Measurements from ENCODE around the gene ETFA. TPM values are rescaled to one million over a fixed set of nuclear protein-coding genes. Genes with fewer than 3 reads are reported as not detected.

ETFA gene
- total and polyA plus RNA-seq, 2 of the 8 experiments (the other 6 are each of a cell fraction or from before 2014, with no cell fraction given), result 60.9 to 90.0 TPM

DNA sequence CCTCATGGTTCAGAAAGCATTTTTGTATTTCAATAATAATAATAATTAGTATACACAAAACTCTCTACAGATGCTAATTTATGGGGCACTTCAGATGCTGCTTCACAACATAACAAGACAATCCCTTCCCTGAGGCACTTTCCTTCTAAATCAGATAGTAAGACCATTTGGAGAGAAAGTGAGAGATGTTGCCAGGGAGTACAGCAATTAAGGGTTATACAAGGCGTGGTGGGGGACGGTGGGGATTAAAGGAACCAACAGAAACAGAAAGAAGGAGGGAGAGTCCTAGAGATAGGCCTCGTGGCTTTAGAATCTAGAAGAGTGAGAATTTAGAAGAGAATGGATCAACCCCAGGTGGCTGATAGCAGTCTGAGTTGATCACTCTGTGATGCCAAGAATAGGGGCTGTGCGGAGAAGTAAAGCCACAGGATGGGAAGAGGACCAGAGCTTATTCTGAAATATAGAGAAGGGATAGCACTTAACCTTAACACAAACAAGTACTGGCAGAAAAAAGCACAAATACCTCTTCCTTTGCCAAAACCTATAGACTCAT is 76.9 kb downstream of the ETFA start:
- CTCF ChIA-PET (ENCODE audit: partially characterized antibody), result interaction anchor here (0.7 to 6.2 kb wide), 16 partner anchors 10 to 622 kb away, joined by 3 to 55 read pairs (median 6); no protein-coding TSS in a partner anchor
- H3K4me2 ChIP-seq (ENCODE audit: insufficient read depth in 1 of 2, low read depth in 2 of 2, low read length in 2 of 2), result no peak overlapping the region

More for the DNA sequence above, 76.9 kb downstream of the ETFA start:
- Histone ChIP-seq H4K20me1 (replicated peaks in 1 of 2; ENCODE audit: control insufficient read depth in 1 of 2, insufficient read depth in 2 of 2, low read length in 2 of 2) (peaks cover 0 to 2% of the 10 kb centered on the region in 2 experiments), H4K8ac (ENCODE audit: extremely low read depth, insufficient read depth, low read length) (no peak overlapping the region), H3K14ac (ENCODE audit: insufficient read length) (no peak overlapping the region), H3K36me3 (ENCODE audit: control insufficient read depth in 2 of 4, insufficient read depth in 4 of 4, low read length in 3 of 4) (peaks cover 0 to 7% (median 1%) of the 10 kb centered on the region in 4 experiments; a peak in 3 of 8 replicates), H3K23me2 (ENCODE audit: low read depth, low read length) (no peaks in the 10 kb centered on the region), H3K4ac (replicated peaks; ENCODE audit: insufficient read length, low read depth, low read length) (no peak overlapping the region), H3K27me3 (replicated peaks in 1 of 4; ENCODE audit: control insufficient read depth in 3 of 4, extremely low read depth in 1 of 4, insufficient read depth in 3 of 4, low read length in 3 of 4) (no peaks in the 10 kb centered on the region), H3K9me3 (ENCODE audit: insufficient read depth in 2 of 2, low read depth in 1 of 2, low read length in 1 of 2) (no peaks in the 10 kb centered on the region), H3K23ac (ENCODE audit: insufficient read length) (no peak overlapping the region), H3K79me1 (ENCODE audit: low read depth, low read length) (no peaks in the 10 kb centered on the region), H2BK12ac (ENCODE audit: low read depth, low read length) (no peak overlapping the region), H4K91ac (replicated peaks; ENCODE audit: insufficient read length, low read length) (no peak overlapping the region), H3K27ac (ENCODE audit: low read depth, low read length) (no peak overlapping the region), H2BK15ac (ENCODE audit: low read length) (no peak overlapping the region), H3K4me1 (replicated peaks in 1 of 4; ENCODE audit: control insufficient read depth in 3 of 4, insufficient read depth in 4 of 4, low read length in 3 of 4) (peaks cover 0 to 8% (median 5%) of the 10 kb centered on the region in 4 experiments; a peak in 6 of 7 replicates), H2AFZ (ENCODE audit: low read length) (no peak overlapping the region), H2BK120ac (replicated peaks; ENCODE audit: low read depth, low read length) (no peak overlapping the region), H2BK20ac (ENCODE audit: low read length) (no peak overlapping the region), H3K9ac (replicated peaks in 1 of 4; ENCODE audit: extremely low read depth in 1 of 4, low read depth in 3 of 4, low read length in 3 of 4) (no peak overlapping the region), H2BK5ac (ENCODE audit: low read depth, low read length) (no peak overlapping the region), H2AK5ac (ENCODE audit: low read depth, low read length) (no peak overlapping the region), H3K56ac (replicated peaks; ENCODE audit: insufficient read length, low read depth, low read length) (no peak overlapping the region), H3K4me3 (ENCODE audit: extremely low read depth in 1 of 4, insufficient read depth in 2 of 4, low read depth in 3 of 4, low read length in 4 of 4) (no peak overlapping the region), H3K18ac (ENCODE audit: extremely low read depth, low read length) (no peak overlapping the region), H3K79me2 (ENCODE audit: control insufficient read depth in 1 of 2, insufficient read depth in 2 of 2, low read length in 2 of 2) (no peaks in the 10 kb centered on the region), H4K5ac (ENCODE audit: insufficient read length, low read depth, low read length) (no peak overlapping the region)
- no peak for TF ChIP-seq EP300 (IDR thresholded peaks at IDR 0.05; ENCODE audit: borderline replicate concordance in 1 of 2, low read depth in 2 of 2, low read length in 2 of 2)
- TF ChIP-seq CBX8 (IDR thresholded peaks at IDR 0.05; ENCODE audit: borderline replicate concordance, low read depth, low read length), result no peak
- no peak for TF ChIP-seq TCF12 (IDR thresholded peaks at IDR 0.05; ENCODE audit: low read depth, low read length)
- TF ChIP-seq TAF7 (optimal IDR thresholded peaks at IDR 0.05; ENCODE audit: borderline replicate concordance, low read depth, low read length), result no peak
- no peak for TF ChIP-seq RXRA (IDR thresholded peaks at IDR 0.05; ENCODE audit: insufficient read depth, low read depth, low read length)
- no peak for TF ChIP-seq HDAC6 (IDR thresholded peaks at IDR 0.05; ENCODE audit: low read depth, low read length)
- no peak for TF ChIP-seq POU5F1 (IDR thresholded peaks at IDR 0.05; ENCODE audit: low read depth, low read length)
- TF ChIP-seq CEBPB (IDR thresholded peaks at IDR 0.05; ENCODE audit: low read depth, low read length), result no peak
- no peak for TF ChIP-seq RFX5 (IDR thresholded peaks at IDR 0.05; ENCODE audit: borderline replicate concordance, low read depth, low read length)
- no peak for TF ChIP-seq CHD1 (IDR thresholded peaks at IDR 0.05; ENCODE audit: low read depth, low read length)
- TF ChIP-seq CBX5 (IDR thresholded peaks at IDR 0.05; ENCODE audit: low read depth, low read length), result no peak
- no peak for TF ChIP-seq FOSL1 (IDR thresholded peaks at IDR 0.05; ENCODE audit: insufficient read depth, low read depth, low read length)
- DNase-seq (ENCODE audit: low read depth in 1 of 2, low spot score in 2 of 2) (no peak), FAIRE-seq (no peak)
- WGBS, 2 experiments (ENCODE audit: extremely low coverage in 1 of 2, insufficient coverage in 1 of 2, insufficient read length in 1 of 2, insufficient replicate concordance in 2 of 2, low coverage in 1 of 2, low lambda C conversion rate in 2 of 2, missing lambda C conversion rate in 1 of 2), result 50% methylated on average over 4 of the region's 4 CpGs; no CpG with 5 or more reads in 1 of the 2 experiments
- POLR2A ChIA-PET (ENCODE audit: partially characterized antibody), result interaction anchor here (0.8 kb wide), 1 partner anchor 11 kb away, joined by 3 read pairs; no protein-coding TSS in a partner anchor

All from H1 (cell line).